G401 (cell line): ENCODE results near the gene GJC2. TPM values are rescaled to one million over a fixed set of nuclear protein-coding genes. Genes with fewer than 3 reads are reported as not detected.
"Not testable (repeated sequence)": the region's sequence is repeated elsewhere in the genome, so short reads cannot be mapped to it uniquely, and the experiment has no call there.

Experiments used
- DNase-seq: peaks from one replicate; pipeline ENCODE4 v3.0.0-alpha.2; 2015; ENCODE audit warnings: low spot score
- in situ Hi-C: cut with HindIII; loops from 2 replicates; pipeline ENCODE4 v1.10.0; 2016; ENCODE audit warnings: low sequenced_read_pairs, mixed read lengths
- total RNA-seq: library from RNA; depleted of rRNA; stranded (reverse); fragments of >200 nt; shearing (Covaris generic); gene quantifications from 2 replicates; pipeline ENCODE4 v1.2.3, GENCODE V29; 2014

The GJC2 gene
- total RNA-seq, 1 experiment from 2014 or later, result 1.2 TPM

DNA sequence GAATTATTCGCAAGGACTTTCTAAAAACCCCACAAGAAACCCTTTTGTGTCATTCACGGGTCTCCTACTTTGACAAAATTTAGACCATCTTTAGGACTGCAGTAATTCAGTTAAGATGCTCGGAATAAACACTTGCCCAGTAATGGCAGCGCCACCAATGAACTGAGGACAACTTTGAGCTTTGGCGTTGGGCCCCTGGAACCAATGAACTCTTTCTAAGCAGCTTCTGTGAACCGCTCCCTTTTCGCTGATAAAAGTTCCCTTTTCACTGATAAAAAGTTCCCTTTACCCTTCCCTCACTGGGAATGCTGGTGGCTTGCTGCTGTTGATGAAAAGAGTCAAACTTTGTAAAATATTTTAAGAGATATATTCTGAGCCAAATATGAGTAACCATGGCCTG is 39.2 kb upstream of the GJC2 start:
- DNase-seq, result no peak
- in situ Hi-C loops, result no loop called here

DNA sequence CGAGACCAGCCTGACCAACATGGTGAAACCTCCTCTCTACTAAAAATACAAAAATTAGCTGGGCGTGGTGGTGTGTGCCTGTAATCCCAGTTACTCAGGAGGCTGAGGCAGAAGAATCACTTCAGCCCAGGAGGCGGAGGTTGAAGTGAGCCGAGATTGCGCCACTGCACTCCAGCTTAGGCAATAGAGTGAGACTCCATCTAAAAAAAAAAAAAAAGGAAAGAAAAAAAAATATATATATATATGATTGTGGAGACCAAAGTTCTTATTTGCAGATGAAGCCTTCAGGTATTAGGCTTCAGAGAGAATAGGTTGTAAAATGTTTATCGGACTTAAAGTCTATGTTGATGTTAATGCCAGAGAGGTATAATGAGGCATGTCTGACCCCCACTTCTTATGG is 38.4 kb upstream of the GJC2 start:
- DNase-seq, in situ Hi-C loops: not testable (repeated sequence)

DNA sequence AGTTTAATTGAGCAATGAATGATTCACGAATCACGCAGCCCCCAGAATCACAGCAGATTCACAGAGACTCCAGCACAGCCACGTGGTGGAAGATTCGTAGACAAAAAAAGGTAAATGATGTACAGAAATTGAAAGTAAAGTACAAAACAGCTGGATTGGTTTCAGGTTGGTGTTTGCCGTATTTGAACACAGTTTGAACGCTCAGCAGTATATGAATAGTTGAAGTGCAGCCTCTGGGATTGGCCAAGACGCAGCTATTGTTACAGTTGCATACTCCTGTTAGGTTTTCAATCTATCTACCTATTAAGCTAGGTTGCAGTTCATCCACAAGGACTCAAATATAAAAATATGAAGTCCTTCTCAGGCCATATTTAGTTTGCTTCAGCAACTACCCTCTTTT is 37.6 kb upstream of the GJC2 start:
- in situ Hi-C loops, result no loop called here
- no peak for DNase-seq

DNA sequence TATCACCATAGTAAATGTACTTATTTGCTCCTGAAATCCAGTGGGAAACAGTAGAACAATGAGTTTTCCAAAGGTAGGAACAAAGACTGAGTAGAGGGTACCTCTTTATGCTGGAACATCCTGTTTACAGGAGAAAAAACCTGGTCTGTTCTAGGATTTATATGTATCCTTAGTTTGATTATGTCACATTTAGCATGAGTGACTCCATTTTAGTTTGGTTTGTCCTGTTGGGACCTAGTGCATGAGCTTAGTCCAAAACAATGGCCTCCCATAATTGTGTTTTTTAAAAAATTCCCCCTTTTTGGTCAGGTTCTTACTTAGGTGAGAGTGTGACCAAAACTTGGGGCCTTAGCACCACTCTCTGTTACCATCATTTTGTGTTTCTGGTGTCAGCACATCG is 37.1 kb upstream of the GJC2 start:
- DNase-seq, result no peak
- in situ Hi-C loops, result no loop called here

DNA sequence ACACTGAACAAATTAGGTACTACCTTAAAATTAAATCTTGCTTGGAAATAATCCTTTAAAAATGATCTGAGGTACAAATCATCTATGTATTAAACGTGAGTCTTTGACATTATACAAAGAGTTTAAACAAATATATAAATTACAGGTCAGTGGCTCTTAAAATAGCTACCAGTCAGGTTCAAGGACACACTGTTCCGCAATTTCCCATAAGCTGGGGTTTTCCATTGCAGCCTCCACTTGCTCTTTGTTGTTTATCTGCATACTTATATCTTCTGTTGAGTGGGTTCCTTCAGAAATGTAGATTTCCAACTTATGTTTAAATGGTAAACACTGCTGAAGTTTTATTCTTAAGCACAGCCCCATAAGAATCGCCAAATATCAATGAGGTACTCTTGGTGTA is 34.9 kb upstream of the GJC2 start:
- in situ Hi-C loops, result no loop called here
- DNase-seq, result no peak

DNA sequence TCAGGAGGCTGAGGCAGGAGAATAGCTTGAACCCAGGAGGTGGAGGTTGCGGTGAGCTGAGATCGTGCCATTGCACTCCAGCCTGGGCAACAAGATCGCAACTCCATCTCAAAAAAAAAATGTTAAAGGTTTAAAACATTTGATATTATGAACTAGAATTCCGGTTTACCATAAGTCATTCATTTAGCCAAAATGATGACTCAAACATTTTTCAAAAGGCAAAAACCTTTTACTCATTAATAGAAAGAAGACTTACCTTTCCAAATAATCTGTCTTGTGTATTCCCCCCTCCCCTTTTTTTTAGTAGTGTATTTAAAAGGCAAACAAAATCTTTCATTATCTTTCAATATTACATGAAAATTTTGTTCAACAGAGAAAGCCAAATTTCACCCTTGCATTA is 32.4 kb upstream of the GJC2 start:
- DNase-seq, result no peak
- in situ Hi-C loops, result no loop called here

DNA sequence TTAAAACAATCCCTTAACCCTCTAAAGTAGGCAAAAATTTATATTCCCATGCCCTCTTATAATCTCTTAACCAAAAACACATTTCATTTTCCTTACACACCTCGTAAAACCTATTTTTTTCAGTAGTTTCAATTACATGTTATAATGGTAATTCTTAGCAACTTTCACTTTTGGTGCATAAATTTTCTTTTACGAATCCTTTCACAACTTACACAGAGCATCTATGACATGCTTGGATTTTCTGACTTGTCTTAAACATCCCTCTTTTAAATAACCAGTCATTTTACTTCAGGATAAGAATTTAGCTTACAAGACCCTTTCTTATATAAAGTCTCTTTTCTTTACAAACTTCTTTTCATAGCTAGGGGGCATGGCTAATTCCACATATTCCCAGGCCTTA is 31.7 kb upstream of the GJC2 start:
- in situ Hi-C loops, result no loop called here

DNA sequence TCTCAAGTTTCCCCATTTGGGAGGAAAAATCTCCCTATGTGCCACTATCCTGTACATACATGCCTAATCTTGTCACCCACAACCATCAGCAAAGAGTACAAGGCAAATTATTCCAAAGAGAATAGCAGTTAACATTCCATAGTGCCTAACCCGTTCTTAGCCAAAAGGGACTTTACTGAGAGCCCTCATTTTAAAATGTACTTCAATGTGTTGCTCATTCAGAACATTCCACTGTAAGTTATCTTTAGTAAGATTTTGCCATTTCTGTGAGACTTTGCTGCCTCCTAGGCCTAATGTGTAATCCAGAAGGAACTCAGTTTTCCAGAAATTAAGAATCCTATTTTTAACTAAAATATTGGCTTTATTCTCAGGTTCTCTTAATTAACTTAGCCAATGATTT is 29.4 kb upstream of the GJC2 start:
- no peak for DNase-seq
- in situ Hi-C loops, result loop anchor here (10.0 kb wide), 1 partner anchor 64 kb away; no protein-coding TSS in a partner anchor

More for the DNA sequence above, 31.7 kb upstream of the GJC2 start:
- DNase-seq, result no peak

DNA sequence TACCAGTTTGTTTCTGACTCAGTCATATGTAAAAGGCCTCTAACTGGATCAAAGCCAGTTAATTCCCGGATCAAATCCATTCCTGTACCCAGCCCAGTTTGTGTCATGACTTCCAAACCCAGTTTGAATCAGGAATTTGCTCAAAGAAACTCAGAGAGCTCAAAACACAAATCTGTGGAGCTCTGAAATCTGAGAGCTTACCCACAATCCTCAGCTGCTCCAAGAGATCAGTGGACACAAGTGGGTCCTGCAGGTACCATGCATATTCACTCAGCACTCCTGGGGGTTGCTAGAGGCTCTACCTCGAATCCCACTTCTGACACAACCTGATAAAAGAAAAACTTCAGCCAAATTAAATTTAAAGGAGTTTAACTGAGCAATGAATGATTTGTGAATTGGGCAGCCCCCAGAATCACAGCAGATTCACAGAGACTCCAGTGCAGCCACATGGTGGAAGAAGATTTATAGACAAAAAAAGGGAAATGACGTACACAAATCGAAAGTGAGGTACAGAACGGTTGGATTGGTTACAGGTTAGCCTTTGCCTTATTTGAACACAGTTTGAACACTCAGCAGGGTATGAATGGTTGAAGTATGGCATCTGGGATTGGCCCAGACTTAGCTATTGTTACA is 28.8 kb upstream of the GJC2 start:
- in situ Hi-C loops, result loop anchor here (10.0 kb wide), 1 partner anchor 64 kb away; no protein-coding TSS in a partner anchor
- no peak for DNase-seq

DNA sequence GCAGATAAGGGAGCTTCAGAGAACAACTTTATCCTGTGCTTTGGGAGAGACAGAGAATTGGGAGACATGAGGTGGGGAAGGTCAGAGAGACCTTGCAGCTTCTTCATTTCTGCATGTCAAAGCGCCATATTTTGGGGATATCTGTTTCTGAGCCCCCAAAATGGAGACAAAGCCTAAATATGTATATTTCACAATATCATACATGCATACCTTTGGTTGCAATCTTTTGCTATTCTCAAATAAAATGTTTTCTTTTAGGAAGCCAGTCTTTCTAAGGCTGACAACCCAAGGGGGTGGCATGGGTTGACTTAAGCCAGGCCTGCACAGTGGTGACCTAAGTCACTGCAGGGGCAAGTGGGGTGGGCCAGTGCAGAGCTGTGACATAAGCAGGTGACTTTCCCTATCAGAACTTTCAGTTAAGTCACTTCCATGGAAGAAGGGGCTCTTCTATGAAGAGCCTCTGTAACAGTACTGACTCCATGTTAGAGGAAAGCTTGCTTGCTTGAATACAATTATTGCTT is 26.7 kb upstream of the GJC2 start:
- in situ Hi-C loops, result loop anchor here (10.0 kb wide), 1 partner anchor 62 kb away; no protein-coding TSS in a partner anchor
- DNase-seq, result no peak

DNA sequence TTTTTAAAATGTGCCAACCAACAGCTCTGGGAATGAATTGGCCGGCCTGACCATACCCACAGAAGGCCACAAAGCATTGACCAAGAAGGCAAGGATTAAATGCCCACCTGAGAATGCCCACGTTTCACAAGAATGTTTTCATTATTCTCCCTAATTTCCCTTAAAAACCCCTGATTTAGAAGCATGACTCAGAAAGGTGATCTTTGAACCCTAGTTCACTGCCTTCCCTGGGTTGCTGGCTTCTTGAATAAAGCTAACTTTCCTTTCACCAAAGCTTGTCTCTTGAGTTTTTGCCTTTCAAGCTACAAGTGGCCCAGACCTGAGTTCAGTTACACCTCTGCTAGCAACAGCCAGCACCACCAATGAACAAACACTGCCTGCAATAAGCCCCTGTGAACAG is 26.2 kb upstream of the GJC2 start:
- DNase-seq, result no peak
- in situ Hi-C loops, result loop anchor here (10.0 kb wide), 1 partner anchor 61 kb away; no protein-coding TSS in a partner anchor

DNA sequence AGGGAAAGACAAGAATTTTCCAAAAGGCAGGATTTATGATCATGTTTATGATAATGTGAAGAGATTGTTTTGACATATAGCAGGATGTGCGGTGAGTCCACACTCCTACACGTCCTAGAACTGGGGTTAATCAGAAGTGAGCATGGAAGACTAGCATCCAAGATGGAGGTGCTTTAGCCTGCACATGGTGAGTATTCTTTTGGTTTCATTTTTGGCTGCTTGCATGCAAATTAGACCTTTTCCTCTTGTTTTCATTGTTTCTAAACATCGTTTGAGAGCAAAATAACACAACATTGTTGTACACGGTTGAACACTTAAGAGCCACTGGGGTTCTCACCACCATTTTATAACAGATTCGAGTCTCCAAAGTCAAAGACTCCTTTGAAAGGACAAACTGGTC is 24.5 kb upstream of the GJC2 start:
- no peak for DNase-seq
- in situ Hi-C loops, result loop anchor here (10.0 kb wide), 1 partner anchor 60 kb away; no protein-coding TSS in a partner anchor

DNA sequence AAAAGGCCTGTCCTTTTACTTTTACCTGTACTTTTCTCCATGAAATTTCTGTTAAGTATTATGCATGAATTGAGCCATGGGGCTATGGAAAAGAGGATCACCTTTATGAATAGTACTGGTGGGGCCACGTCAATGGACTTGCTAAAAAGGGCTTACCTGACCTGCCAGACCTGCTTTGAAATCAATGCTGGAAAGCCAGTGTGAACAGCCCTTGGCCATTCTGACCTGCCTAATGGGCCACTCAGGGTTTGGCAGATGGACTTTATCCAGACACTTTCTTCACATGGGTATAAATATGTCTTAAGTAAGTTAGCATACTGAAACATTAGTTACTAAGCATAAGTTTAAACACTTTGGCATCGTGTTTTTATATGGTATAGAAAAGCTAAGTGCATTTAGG is 18.0 kb upstream of the GJC2 start:
- in situ Hi-C loops, result no loop called here
- no peak for DNase-seq

DNA sequence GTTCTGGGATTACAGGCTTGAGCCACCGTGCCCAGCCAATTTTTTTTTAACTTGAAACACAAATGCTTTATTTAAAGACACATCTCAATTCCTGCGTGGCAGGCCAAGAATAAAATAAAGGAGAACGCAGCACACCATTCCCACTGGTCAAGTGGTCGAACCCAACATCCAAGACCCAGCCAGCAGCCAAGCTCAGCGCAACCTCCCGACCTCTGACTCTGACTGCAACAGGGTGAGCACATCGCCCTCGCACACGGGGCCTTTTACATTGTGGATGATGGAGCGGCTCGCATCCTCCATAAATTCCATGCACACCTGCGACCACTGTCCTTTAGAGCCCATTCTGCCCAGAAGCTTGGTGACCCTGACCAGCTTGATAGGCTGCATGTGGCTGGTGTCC is 15.1 kb upstream of the GJC2 start:
- in situ Hi-C loops, result no loop called here

DNA sequence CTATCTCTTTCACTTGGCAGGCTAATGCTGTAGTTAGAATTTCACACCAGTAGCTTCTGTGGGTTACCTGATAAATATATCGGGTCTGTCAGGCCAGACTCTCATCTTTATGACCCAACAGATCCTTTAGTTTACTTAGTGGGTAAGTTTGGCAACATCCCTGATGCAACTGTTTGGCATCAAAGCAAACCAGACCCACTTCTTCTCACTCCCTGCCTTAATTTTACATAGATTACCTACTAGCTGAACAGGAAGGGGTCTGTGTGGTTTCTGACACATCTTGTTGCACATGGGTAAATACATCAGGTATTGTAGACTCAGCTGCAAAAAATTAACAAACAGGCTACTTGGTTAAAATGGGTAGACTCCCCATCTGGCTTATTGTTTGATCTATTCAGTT is 12.8 kb upstream of the GJC2 start:
- in situ Hi-C loops, result no loop called here
- DNase-seq, result no peak

More for the DNA sequence above, 15.1 kb upstream of the GJC2 start:
- DNase-seq, result no peak

DNA sequence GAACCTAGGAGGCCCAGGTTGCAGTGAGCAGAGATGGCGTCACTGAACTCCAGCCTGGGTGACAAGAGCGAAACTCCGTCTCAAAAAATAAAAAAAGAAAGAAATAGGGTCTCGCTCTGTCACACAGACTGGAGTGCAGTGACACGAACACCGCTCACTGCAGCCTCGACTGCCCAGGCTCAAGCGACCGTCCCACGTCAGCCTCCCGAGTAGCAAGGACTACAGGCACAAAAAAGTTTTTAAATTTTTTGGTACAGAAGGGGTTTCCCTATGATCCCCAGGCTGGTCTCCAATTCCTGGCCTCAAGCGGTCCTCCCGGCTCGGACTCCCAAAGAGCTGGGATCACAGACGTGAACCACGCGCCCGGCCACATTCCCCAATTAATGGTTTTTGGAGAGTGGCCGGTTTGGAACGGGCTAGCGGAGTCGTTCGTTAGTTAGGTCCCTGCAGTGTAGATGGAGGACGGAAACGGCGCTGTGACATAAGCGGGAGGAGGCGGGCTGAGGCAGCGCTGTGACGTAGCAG is 10.3 kb upstream of the GJC2 start:
- in situ Hi-C loops, result no loop called here
- DNase-seq, result no peak

DNA sequence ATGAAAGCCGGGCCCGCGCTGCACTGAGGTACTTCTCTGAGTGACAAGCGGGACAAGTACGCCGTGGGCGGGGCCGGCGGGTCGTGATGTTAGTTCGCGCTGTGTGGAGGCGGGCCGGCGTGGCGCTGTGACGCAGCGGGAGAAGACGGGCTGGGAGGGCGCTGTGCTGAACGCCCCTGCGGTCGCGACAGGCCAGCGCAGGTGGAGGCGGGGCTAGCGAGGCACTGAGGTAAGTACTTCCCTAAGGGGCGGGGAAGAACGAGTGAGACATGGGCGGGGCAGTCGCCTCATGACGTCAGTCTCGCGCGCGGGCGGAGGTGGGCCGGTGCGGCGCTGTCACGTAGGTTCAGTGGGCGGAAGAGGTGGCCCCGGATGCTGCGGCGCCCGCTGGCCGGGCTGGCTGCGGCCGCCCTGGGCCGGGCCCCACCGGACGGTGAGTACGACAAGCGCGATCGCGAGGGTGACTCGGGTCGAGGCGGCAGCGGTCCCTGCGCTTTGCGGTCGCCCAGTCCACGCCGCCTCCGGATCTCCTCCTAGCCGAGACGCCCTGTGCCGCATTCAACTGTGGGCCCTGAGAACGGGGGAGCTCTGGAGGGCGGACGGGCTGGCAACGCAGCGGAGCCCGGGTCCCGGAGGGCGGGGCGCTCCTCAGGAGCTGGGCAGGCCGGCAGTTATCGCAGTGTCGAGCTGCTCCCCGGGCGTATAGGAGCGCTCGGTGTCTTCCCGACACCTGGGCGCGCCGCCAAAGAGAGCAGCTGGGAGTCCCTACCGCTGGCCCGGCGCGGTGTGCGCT is 9.6 kb upstream of the GJC2 start, which contains the start of gene GUK1:
Gene GUK1, plus strand, starts transcription at position 349 of the 793 bp plus-strand sequence. Its CDS starts 24 bp downstream, at position 373.
- in situ Hi-C loops, result no loop called here
- peak; percentile 99 for DNase-seq

DNA sequence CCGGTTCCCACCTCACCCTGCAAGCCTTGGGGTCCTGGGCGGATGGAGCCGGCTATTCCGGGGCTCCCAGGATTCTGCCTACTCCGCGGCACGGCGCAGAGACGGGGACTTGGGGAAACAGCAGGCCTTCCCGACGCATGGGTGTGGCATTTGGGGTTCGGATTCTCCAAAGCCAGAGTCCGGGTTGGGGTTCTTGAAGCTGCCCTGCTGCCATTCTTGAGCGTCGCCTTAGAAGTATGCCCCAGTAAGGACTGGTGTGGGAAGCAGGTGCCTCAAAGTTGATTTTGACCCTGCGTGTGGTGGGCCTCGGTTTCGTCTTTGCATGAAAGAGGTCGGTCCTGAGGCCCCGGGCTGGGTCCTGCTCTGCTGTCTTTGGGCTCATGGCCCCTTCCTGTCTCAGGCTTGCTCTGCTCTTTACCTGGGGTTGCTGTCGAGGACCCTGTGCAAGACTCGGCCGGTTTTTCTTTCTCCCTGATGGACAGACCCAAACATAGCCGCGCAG is 9.0 kb upstream of the GJC2 start:
- no peak for DNase-seq
- in situ Hi-C loops, result no loop called here

DNA sequence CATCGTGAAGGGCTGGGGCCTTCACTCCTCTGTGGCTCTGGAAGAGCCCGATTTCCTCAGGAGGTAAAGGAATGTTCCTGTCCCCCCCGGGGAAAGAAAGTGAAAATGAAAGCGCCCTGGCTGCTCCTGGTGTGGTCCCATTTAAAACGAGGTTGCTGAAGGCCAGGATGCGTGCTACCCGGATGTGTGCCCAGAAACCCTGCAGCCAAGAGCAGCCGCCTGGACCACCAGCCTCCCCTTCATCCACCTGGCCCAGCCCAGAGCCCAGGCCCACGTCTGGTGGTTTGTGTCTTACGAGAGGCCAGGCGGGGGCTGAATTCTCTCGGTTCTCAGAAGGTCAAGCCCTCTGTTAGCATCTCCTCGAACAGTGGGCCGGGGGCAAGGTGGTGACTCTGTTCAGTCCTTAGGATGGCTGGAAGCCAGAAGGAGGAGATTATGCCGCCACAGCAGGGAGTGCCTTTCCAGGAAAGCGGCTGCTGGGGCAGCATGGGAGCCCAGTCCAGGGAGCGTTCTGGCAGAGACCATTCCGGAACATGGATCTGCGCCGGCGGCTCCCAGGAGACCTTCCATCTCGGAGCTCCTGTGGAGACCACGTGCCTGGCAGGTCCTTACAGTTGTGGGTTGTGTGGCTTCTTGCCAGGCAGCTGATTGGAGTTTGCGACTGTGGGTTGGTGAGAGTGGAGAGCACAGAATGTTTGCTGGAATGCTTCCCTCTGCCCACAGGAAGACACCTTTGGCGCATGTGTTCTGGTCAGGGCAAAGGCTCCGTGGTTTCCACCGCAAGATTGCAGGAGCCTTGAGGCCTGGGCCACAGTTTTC is 8.3 kb upstream of the GJC2 start:
- DNase-seq, result no peak
- in situ Hi-C loops, result no loop called here
